BJ (cell line): Measurements from ENCODE around the gene NISCH. TPM values are rescaled to one million over a fixed set of nuclear protein-coding genes. Genes with fewer than 3 reads are reported as not detected.

Experiments used
- CTCF ChIA-PET: fragments of 350-600 bp; formaldehyde crosslinking; extraction: SDS; loops from one replicate; lab custom pipeline; 2021; ENCODE audit warnings: antibody characterized with exemption, inconsistent platforms; lab: Yijun Ruan, JAX
- POLR2A ChIA-PET: fragments of 300-600 bp; sonication (Branson Sonifier 250); formaldehyde crosslinking; extraction: SDS; loops from one replicate; lab custom pipeline; 2021; ENCODE audit warnings: antibody characterized with exemption; lab: Charles Lee
- DNase-seq: peaks from one replicate; pipeline ENCODE4 v3.0.0-alpha.2; 2011; ENCODE audit warnings: low read depth
- H3K27me3 ChIP-seq: 2 replicates; pipeline ENCODE4 v1.6.0; 2011; ENCODE audit warnings: low read length; ENCODE audit not compliant: control insufficient read depth, insufficient read depth
- H3K36me3 ChIP-seq: 2 replicates; pipeline ENCODE4 v1.5.1; 2011; ENCODE audit warnings: low read length; ENCODE audit not compliant: control insufficient read depth, insufficient read depth
- H3K4me3 ChIP-seq: 2 replicates; pipeline ENCODE4 v1.5.1; 2011; ENCODE audit warnings: low read depth, mild to moderate bottlenecking, control low read depth, low read length
- CTCF ChIP-seq: IDR thresholded peaks from 2 replicates; pipeline ENCODE4 v1.5.1; 2011; ENCODE audit warnings: low read depth, mild to moderate bottlenecking, control low read depth, inconsistent platforms, low read length, moderate library complexity; ENCODE audit not compliant: insufficient read depth
- polyA plus RNA-seq: library from polyadenylated mRNA; depleted of rRNA; stranded (reverse); fragments of >200 nt; gene quantifications from 2 replicates; pipeline ENCODE4 v1.2.3, GENCODE V29; 2011

NISCH gene
- polyA plus RNA-seq, 1 experiment: 95.3 TPM

- ChIA-PET CTCF (interaction anchor here (1.0 to 1.5 kb wide), 3 partner anchors 15 to 48 kb away, joined by 3 to 5 read pairs (median 4); no protein-coding TSS in a partner anchor), POLR2A (interaction anchor here (0.6 kb wide), 2 partner anchors 36 to 281 kb away, joined by 6 to 9 read pairs; no protein-coding TSS in a partner anchor)
- Histone ChIP-seq H3K27me3 (no peaks in the 10 kb centered on the region), H3K4me3 (no peak overlapping the region), H3K36me3 (peaks cover 21% of the 10 kb centered on the region)
- no peak for TF ChIP-seq CTCF
- DNase-seq: no peak
Observed at GRCh38 chr3:52461874-52462273, 6.5 kb downstream of the NISCH start.

- Histone ChIP-seq H3K36me3 (peaks cover 17% of the 10 kb centered on the region), H3K27me3 (no peaks in the 10 kb centered on the region), H3K4me3 (no peak overlapping the region)
- no peak for TF ChIP-seq CTCF
- no peak for DNase-seq
- ChIA-PET POLR2A (no interaction called here), CTCF (no interaction called here)
Observed at GRCh38 chr3:52463416-52463815, 8.0 kb downstream of the NISCH start.

- POLR2A ChIA-PET: no interaction called here
- CTCF ChIA-PET: interaction anchor here (1.0 to 1.5 kb wide), 4 partner anchors 14 to 56 kb away, joined by 3 to 5 read pairs (median 4); no protein-coding TSS in a partner anchor
- TF ChIP-seq CTCF: no peak
- no peak for DNase-seq
- Histone ChIP-seq H3K27me3 (no peaks in the 10 kb centered on the region), H3K36me3 (peaks cover 30% of the 10 kb centered on the region), H3K4me3 (no peak overlapping the region)
Observed at GRCh38 chr3:52468336-52468735, 12.9 kb downstream of the NISCH start.

GRCh38 chr3:52469001-52469400, 13.6 kb downstream of the NISCH start:
- no peak overlapping the region for H3K4me3 ChIP-seq
- no peaks in the 10 kb centered on the region for H3K27me3 ChIP-seq
- ChIA-PET CTCF (interaction anchor here (0.9 to 1.5 kb wide), 5 partner anchors 14 to 56 kb away, joined by 3 to 5 read pairs (median 4); no protein-coding TSS in a partner anchor), POLR2A (no interaction called here)
- peaks cover 36% of the 10 kb centered on the region for H3K36me3 ChIP-seq
- no peak for DNase-seq
- TF ChIP-seq CTCF: no peak

GRCh38 chr3:52470920-52471319, 15.5 kb downstream of the NISCH start:
- Histone ChIP-seq H3K27me3 (no peaks in the 10 kb centered on the region), H3K36me3 (peaks cover 38% of the 10 kb centered on the region), H3K4me3 (no peak overlapping the region)
- no peak for DNase-seq
- TF ChIP-seq CTCF: no peak
- CTCF ChIA-PET: interaction anchor here (1.1 to 2.1 kb wide), 3 partner anchors 12 to 18 kb away, joined by 3 to 6 read pairs (median 3); no protein-coding TSS in a partner anchor
- POLR2A ChIA-PET: interaction anchor here (0.5 kb wide), 1 partner anchor 185 kb away, joined by 7 read pairs; no protein-coding TSS in a partner anchor
